Measurements from ENCODE around the gene MTLN.

- no peak for TF ChIP-seq SUZ12 (IDR thresholded peaks at IDR 0.05; ENCODE audit: extremely low read depth, insufficient read depth, insufficient read length)
- TF ChIP-seq ZNF274 (IDR thresholded peaks at IDR 0.05; ENCODE audit: low read depth, low read length), result no peak
- no peak for TF ChIP-seq YY1 (IDR thresholded peaks at IDR 0.05; ENCODE audit: insufficient read depth, insufficient read length)
Measured at GRCh38 chr2:110216199-110216598, 3.9 kb upstream of the MTLN start.
